HEK293T (cell line): ENCODE data around the gene GAK.

ENCODE experiments used
- ARNT ChIP-seq: fragments of 450-650 bp; IDR thresholded peaks from 2 replicates; pipeline ENCODE4 v1.6.1; 2017; ENCODE audit warnings: mild to moderate bottlenecking
- BHLHE40 ChIP-seq: fragments of 450-650 bp; IDR thresholded peaks from 2 replicates; pipeline ENCODE4 v1.6.1; 2016; ENCODE audit warnings: mild to moderate bottlenecking, moderate library complexity, borderline replicate concordance
- ELF4 ChIP-seq: fragments of 450-650 bp; IDR thresholded peaks from 2 replicates; pipeline ENCODE4 v1.6.1; 2017; ENCODE audit warnings: antibody characterized with exemption
- FOXA1 ChIP-seq: fragments of 450-650 bp; IDR thresholded peaks from 2 replicates; pipeline ENCODE4 v1.6.1; 2016; ENCODE audit warnings: mild to moderate bottlenecking
- FOXK2 ChIP-seq: fragments of 450-650 bp; IDR thresholded peaks from 2 replicates; pipeline ENCODE4 v1.6.1; 2016; ENCODE audit warnings: mild to moderate bottlenecking
- FOXM1 ChIP-seq: fragments of 450-650 bp; IDR thresholded peaks from 2 replicates; pipeline ENCODE4 v1.6.1; 2017; ENCODE audit warnings: mild to moderate bottlenecking, borderline replicate concordance
- HDGF ChIP-seq: fragments of 450-650 bp; IDR thresholded peaks from 2 replicates; pipeline ENCODE4 v1.6.1; 2017; ENCODE audit warnings: antibody characterized with exemption, borderline replicate concordance
- L3MBTL2 ChIP-seq: fragments of 450-650 bp; conservative IDR thresholded peaks from 2 replicates; pipeline ENCODE4 v1.6.1; 2016; ENCODE audit warnings: mild to moderate bottlenecking
- NFRKB ChIP-seq: fragments of 450-650 bp; IDR thresholded peaks from 2 replicates; pipeline ENCODE4 v1.6.1; 2016; ENCODE audit warnings: mild to moderate bottlenecking, moderate library complexity
- SP1 ChIP-seq: fragments of 450-650 bp; IDR thresholded peaks from 2 replicates; pipeline ENCODE4 v1.6.1; 2017
- SUZ12 ChIP-seq: fragments of 450-650 bp; IDR thresholded peaks from 2 replicates; pipeline ENCODE4 v1.6.1; 2016; ENCODE audit warnings: mild to moderate bottlenecking
- TARDBP ChIP-seq: fragments of 450-650 bp; IDR thresholded peaks from 2 replicates; pipeline ENCODE4 v1.6.1; 2016
- TF ChIP-seq, protein P1 (sequence below): fragments of 450-650 bp; IDR thresholded peaks from 2 replicates; pipeline ENCODE4 v1.6.1; 2016

DNA sequence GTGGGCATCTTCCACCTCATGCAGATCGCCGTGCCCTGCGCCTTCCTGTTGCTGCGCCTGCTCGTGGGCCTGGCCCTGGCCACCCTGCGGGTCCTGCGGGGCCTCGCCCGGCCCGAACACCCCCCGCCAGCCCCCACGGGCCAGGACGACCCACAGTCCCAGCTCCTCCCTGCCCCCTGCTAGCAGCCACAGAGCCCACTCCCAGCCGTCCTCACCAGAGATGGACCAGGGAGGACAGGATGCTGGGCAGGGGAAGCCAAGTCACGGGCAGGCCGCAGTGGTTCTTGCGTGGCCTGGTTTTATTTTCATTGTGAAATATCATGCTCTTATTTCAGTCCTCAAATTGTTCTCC lies 26.2 kb upstream of the GAK start:
- no peak for TF ChIP-seq BHLHE40
- no peak for TF ChIP-seq FOXA1
- TF ChIP-seq TARDBP = no peak
- TF ChIP-seq NFRKB = no peak
- TF ChIP-seq SUZ12 = no peak
- TF ChIP-seq ELF4 = no peak
- no peak for TF ChIP-seq FOXK2
- TF ChIP-seq HDGF = no peak
- TF ChIP-seq, protein P1, sequence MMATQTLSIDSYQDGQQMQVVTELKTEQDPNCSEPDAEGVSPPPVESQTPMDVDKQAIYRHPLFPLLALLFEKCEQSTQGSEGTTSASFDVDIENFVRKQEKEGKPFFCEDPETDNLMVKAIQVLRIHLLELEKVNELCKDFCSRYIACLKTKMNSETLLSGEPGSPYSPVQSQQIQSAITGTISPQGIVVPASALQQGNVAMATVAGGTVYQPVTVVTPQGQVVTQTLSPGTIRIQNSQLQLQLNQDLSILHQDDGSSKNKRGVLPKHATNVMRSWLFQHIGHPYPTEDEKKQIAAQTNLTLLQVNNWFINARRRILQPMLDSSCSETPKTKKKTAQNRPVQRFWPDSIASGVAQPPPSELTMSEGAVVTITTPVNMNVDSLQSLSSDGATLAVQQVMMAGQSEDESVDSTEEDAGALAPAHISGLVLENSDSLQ = no peak
- TF ChIP-seq SP1 = no peak
- TF ChIP-seq FOXM1 = no peak
- TF ChIP-seq ARNT = no peak
- no peak for TF ChIP-seq L3MBTL2
